ENCODE measurements around the gene CARMIL1.

GRCh38 chr6:25320459-25320858 lies 41.3 kb downstream of the CARMIL1 start:
- no peak for TF ChIP-seq YY1 (IDR thresholded peaks at IDR 0.05; ENCODE audit: low read depth, low read length)
- no peak for TF ChIP-seq EP300 (IDR thresholded peaks at IDR 0.05; ENCODE audit: borderline replicate concordance in 1 of 2, low read depth in 2 of 2, low read length in 2 of 2)
- no peak for TF ChIP-seq JUND (IDR thresholded peaks at IDR 0.05; ENCODE audit: low read length)

Measured in H1 (cell line).